ENCODE results near the gene ACOT11.
"Not testable (repeated sequence)": the region's sequence is repeated elsewhere in the genome, so short reads cannot be mapped to it uniquely, and the experiment has no call there.

The ACOT11 gene

GRCh38 chr1:54611621-54612020, 63.6 kb downstream of the ACOT11 start:
- DNase-seq = no peak

GRCh38 chr1:54614024-54614423, 66.0 kb downstream of the ACOT11 start:
- DNase-seq = no peak

GRCh38 chr1:54614563-54614962, 66.5 kb downstream of the ACOT11 start:
- no peak for DNase-seq

GRCh38 chr1:54615531-54616279, 67.7 kb downstream of the ACOT11 start:
- no peak for DNase-seq

GRCh38 chr1:54619749-54620148, 71.7 kb downstream of the ACOT11 start:
- no peak for DNase-seq

- no peak for DNase-seq
These were observed 75.4 kb downstream of the ACOT11 start, which contains the start of gene FAM151A for GRCh38 chr1:54623216-54624007. FAM151A (minus strand) TSS chr1:54623525; CDS start chr1:54623395, 130 bp downstream.

GRCh38 chr1:54624466-54625464, 76.7 kb downstream of the ACOT11 start:
- no peak for DNase-seq

GRCh38 chr1:54627196-54627595, 79.2 kb downstream of the ACOT11 start:
- DNase-seq = no peak

GRCh38 chr1:54635804-54636203, 87.8 kb downstream of the ACOT11 start:
- not testable (repeated sequence) for DNase-seq

GRCh38 chr1:54636461-54637446, 88.7 kb downstream of the ACOT11 start:
- not testable (repeated sequence) for DNase-seq

- no peak for DNase-seq
These were observed 92.3 kb downstream of the ACOT11 start for GRCh38 chr1:54640361-54640760.

GRCh38 chr1:54640863-54641836, 93.1 kb downstream of the ACOT11 start, which contains the start of gene MROH7:
MROH7 (plus strand) TSS chr1:54641786; CDS start chr1:54652927, 11,141 bp downstream.
- DNase-seq = no peak

- no peak for DNase-seq
These were observed 95.7 kb downstream of the ACOT11 start for GRCh38 chr1:54643736-54644135.

GRCh38 chr1:54645806-54646676, 98.0 kb downstream of the ACOT11 start:
- DNase-seq = no peak

- no peak for DNase-seq
These were observed 101.3 kb downstream of the ACOT11 start for GRCh38 chr1:54649130-54649898.

- no peak for DNase-seq
These were observed 101.9 kb downstream of the ACOT11 start for GRCh38 chr1:54649921-54650320.

- DNase-seq = no peak
These were observed 102.4 kb downstream of the ACOT11 start for GRCh38 chr1:54650417-54650816.

GRCh38 chr1:54651608-54652007, 103.6 kb downstream of the ACOT11 start:
- DNase-seq = no peak
